Hepatocyte (in vitro differentiated cells): ENCODE measurements around the gene DCDC2.

Experiments
- EZH2phosphoT487 ChIP-seq: fragments of 200-600 bp; sonication (generic); IDR thresholded peaks from one replicate; pipeline ENCODE4 v1.6.1; 2018; ENCODE audit warnings: antibody characterized with exemption, mild to moderate bottlenecking, low read depth, moderate library complexity; ENCODE audit not compliant: unreplicated experiment, severe bottlenecking
- TF ChIP-seq, protein P1 (sequence below): fragments of 200-600 bp; sonication (generic); IDR thresholded peaks from 2 replicates; pipeline ENCODE4 v1.5.1; 2016; ENCODE audit warnings: antibody characterized with exemption, mild to moderate bottlenecking; ENCODE audit not compliant: poor library complexity

DNA sequence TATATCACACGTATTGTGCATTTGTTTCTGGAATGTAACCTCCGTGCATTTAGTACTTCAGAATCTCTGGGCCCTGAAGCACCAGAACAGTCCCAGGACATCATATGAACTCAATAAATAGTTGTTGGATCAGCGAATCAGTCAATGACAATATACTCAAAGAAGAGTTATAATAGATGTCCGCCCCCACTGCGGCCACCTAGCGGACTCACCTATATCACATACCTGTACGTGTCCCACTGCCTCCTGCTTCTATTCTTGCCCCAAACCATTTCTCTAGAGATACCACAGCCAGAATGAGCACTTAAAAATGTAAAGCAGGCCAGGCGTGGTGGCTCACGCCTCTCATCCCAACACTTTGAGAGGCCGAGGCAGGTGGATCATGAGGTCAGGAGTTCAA is 73.9 kb downstream of the DCDC2 start:
- TF ChIP-seq, protein P1, sequence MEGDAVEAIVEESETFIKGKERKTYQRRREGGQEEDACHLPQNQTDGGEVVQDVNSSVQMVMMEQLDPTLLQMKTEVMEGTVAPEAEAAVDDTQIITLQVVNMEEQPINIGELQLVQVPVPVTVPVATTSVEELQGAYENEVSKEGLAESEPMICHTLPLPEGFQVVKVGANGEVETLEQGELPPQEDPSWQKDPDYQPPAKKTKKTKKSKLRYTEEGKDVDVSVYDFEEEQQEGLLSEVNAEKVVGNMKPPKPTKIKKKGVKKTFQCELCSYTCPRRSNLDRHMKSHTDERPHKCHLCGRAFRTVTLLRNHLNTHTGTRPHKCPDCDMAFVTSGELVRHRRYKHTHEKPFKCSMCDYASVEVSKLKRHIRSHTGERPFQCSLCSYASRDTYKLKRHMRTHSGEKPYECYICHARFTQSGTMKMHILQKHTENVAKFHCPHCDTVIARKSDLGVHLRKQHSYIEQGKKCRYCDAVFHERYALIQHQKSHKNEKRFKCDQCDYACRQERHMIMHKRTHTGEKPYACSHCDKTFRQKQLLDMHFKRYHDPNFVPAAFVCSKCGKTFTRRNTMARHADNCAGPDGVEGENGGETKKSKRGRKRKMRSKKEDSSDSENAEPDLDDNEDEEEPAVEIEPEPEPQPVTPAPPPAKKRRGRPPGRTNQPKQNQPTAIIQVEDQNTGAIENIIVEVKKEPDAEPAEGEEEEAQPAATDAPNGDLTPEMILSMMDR: no peak
- no peak for TF ChIP-seq EZH2phosphoT487
